Epidermal melanocyte (primary cell): ENCODE measurements around the gene ARL16.

Experiments used
- DNase-seq: peaks from one replicate; pipeline ENCODE4 v3.0.0; 2011; ENCODE audit warnings: low spot score; ENCODE audit not compliant: insufficient read length

Gene ARL16

GRCh38 chr17:81646869-81647600 lies 36.6 kb downstream of the ARL16 start:
- DNase-seq, result peak; percentile 16

- peak; percentile 5 for DNase-seq
These were observed 38.3 kb downstream of the ARL16 start for GRCh38 chr17:81644976-81645952.

GRCh38 chr17:81644496-81644895 lies 39.1 kb downstream of the ARL16 start:
- peak; percentile 11 for DNase-seq

GRCh38 chr17:81641825-81642489 lies 41.6 kb downstream of the ARL16 start:
- DNase-seq, result peak; percentile 98

- no peak for DNase-seq
These were observed 43.6 kb downstream of the ARL16 start for GRCh38 chr17:81640011-81640410.

GRCh38 chr17:81638683-81639082 lies 44.9 kb downstream of the ARL16 start:
- no peak for DNase-seq

GRCh38 chr17:81636505-81637288 lies 46.9 kb downstream of the ARL16 start, which contains the start of the genes NPLOC4 and TSPAN10:
NPLOC4 (minus strand) TSS chr17:81637112; CDS start chr17:81636930, 182 bp downstream.
TSPAN10 (plus strand) TSS chr17:81637196; CDS start chr17:81642413, 5,217 bp downstream.
- DNase-seq, result peak; percentile 99

GRCh38 chr17:81635973-81636504 lies 47.6 kb downstream of the ARL16 start:
- DNase-seq, result no peak

GRCh38 chr17:81635431-81635830 lies 48.2 kb downstream of the ARL16 start:
- no peak for DNase-seq

- DNase-seq, result peak; percentile 12
These were observed 52.1 kb downstream of the ARL16 start for GRCh38 chr17:81631482-81631881.
